ENCODE results near the gene CDIPT. TPM values are rescaled to one million over a fixed set of nuclear protein-coding genes. Genes with fewer than 3 reads are reported as not detected.

Gene CDIPT
- total and polyA plus RNA-seq, 2 of the 13 experiments (the other 11 are each of a cell fraction or from before 2014, with no cell fraction given): 54.9 to 97.5 TPM

- no peak for TF ChIP-seq ZNF142 (CRISPR knock-in tag; IDR thresholded peaks at IDR 0.05)
- TF ChIP-seq CEBPZ (IDR thresholded peaks at IDR 0.05; ENCODE audit: low read length): no peak
- TF ChIP-seq U2AF1 (optimal IDR thresholded peaks at IDR 0.05; ENCODE audit: low read depth, low read length): no peak
- peak; percentile 52; the same call in 1 of the 2 replicates for TF ChIP-seq MIER3 (CRISPR knock-in tag; IDR thresholded peaks at IDR 0.05; ENCODE audit: borderline replicate concordance)
- no peak for TF ChIP-seq PHF20 (CRISPR knock-in tag; IDR thresholded peaks at IDR 0.05)
- no peak for TF ChIP-seq ZNF207 (IDR thresholded peaks at IDR 0.05; ENCODE audit: borderline replicate concordance)
- no peak for TF ChIP-seq NBN (conservative IDR thresholded peaks at IDR 0.05)
- no peak for TF ChIP-seq PAXIP1 (CRISPR knock-in tag; conservative IDR thresholded peaks at IDR 0.05)
- no peak for TF ChIP-seq PAF1 (CRISPR knock-in tag; IDR thresholded peaks at IDR 0.05)
- no peak for TF ChIP-seq ZNF136 (CRISPR knock-in tag; IDR thresholded peaks at IDR 0.05; ENCODE audit: low read depth)
- no peak for TF ChIP-seq HMG20A (CRISPR knock-in tag; IDR thresholded peaks at IDR 0.05; ENCODE audit: borderline replicate concordance)
- no peak; the same call in 1 of the 2 replicates for TF ChIP-seq ZSCAN9 (CRISPR knock-in tag; IDR thresholded peaks at IDR 0.05; ENCODE audit: borderline replicate concordance)
- peak; percentile 88; the same call in 1 of the 2 replicates for TF ChIP-seq ZNF839 (CRISPR knock-in tag; IDR thresholded peaks at IDR 0.05; ENCODE audit: borderline replicate concordance)
- TF ChIP-seq MLLT10 (CRISPR knock-in tag; IDR thresholded peaks at IDR 0.05): no peak
- TF ChIP-seq AGO2 (optimal IDR thresholded peaks at IDR 0.05; ENCODE audit: low read depth, low read length): peak; percentile 64
- no peak for TF ChIP-seq ZMYM4 (CRISPR knock-in tag; IDR thresholded peaks at IDR 0.05)
These were observed 14.4 kb downstream of the CDIPT start (continued) for GRCh38 chr16:29848420-29849297.
